Fibroblast of the aortic adventitia (primary cell): ENCODE measurements around the gene THNSL1. TPM values are rescaled to one million over a fixed set of nuclear protein-coding genes. Genes with fewer than 3 reads are reported as not detected.

Experiments used
- DNase-seq: peaks from one replicate; pipeline ENCODE4 v3.0.0-alpha.2; 2010; ENCODE audit warnings: low read depth
- H3K4me3 ChIP-seq: 2 replicates; pipeline ENCODE4 v1.5.1; 2011; ENCODE audit warnings: low read depth, mild to moderate bottlenecking, control low read depth, low read length, moderate library complexity
- total RNA-seq: library from RNA; depleted of rRNA; stranded (reverse); fragments of >200 nt; gene quantifications from 2 replicates; pipeline ENCODE4 v1.2.3, GENCODE V29; 2012; ENCODE audit warnings: low replicate concordance
- TF ChIP-seq, protein P1 (sequence below): IDR thresholded peaks from 2 replicates; pipeline ENCODE4 v1.5.1; 2011; ENCODE audit warnings: mild to moderate bottlenecking, low read length, control low read depth, inconsistent platforms; ENCODE audit not compliant: insufficient read depth

The THNSL1 gene
- total RNA-seq, 1 donor = 6.0 TPM

GRCh38 chr10:24984906-24985305 lies 31.5 kb upstream of the THNSL1 start:
- no peak overlapping the region for H3K4me3 ChIP-seq
- no peak for DNase-seq
- TF ChIP-seq, protein P1, sequence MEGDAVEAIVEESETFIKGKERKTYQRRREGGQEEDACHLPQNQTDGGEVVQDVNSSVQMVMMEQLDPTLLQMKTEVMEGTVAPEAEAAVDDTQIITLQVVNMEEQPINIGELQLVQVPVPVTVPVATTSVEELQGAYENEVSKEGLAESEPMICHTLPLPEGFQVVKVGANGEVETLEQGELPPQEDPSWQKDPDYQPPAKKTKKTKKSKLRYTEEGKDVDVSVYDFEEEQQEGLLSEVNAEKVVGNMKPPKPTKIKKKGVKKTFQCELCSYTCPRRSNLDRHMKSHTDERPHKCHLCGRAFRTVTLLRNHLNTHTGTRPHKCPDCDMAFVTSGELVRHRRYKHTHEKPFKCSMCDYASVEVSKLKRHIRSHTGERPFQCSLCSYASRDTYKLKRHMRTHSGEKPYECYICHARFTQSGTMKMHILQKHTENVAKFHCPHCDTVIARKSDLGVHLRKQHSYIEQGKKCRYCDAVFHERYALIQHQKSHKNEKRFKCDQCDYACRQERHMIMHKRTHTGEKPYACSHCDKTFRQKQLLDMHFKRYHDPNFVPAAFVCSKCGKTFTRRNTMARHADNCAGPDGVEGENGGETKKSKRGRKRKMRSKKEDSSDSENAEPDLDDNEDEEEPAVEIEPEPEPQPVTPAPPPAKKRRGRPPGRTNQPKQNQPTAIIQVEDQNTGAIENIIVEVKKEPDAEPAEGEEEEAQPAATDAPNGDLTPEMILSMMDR = no peak

GRCh38 chr10:24988831-24989640 lies 27.4 kb upstream of the THNSL1 start:
- TF ChIP-seq, protein P1 = no peak
- DNase-seq = no peak
- H3K4me3 ChIP-seq = no peak overlapping the region

DNA sequence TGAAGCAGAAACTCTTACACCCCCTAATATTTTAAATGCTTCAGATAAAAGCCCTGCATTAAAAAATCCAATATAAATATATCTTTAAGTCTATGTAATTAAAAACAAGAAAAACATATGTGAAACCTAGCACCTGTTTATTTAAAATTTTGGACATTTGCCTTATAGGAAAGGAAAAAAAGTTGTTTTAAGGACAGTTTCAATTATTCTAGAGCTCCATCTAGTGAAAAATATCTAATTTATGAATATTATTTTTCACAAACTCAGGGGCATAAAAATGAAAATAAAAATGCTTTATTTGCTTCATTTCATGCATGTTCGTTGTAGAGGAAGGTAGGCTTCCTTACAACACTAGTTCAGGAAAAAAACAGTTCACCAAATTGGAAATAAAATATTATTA lies 26.5 kb upstream of the THNSL1 start:
- TF ChIP-seq, protein P1 = no peak
- peak; percentile 46 for DNase-seq
- H3K4me3 ChIP-seq = no peak overlapping the region

GRCh38 chr10:24991298-24991697 lies 25.1 kb upstream of the THNSL1 start:
- TF ChIP-seq, protein P1 = no peak
- H3K4me3 ChIP-seq = no peak overlapping the region
- DNase-seq = no peak

GRCh38 chr10:24992512-24993133 lies 23.8 kb upstream of the THNSL1 start:
- TF ChIP-seq, protein P1 = no peak
- no peak overlapping the region for H3K4me3 ChIP-seq
- DNase-seq = no peak

DNA sequence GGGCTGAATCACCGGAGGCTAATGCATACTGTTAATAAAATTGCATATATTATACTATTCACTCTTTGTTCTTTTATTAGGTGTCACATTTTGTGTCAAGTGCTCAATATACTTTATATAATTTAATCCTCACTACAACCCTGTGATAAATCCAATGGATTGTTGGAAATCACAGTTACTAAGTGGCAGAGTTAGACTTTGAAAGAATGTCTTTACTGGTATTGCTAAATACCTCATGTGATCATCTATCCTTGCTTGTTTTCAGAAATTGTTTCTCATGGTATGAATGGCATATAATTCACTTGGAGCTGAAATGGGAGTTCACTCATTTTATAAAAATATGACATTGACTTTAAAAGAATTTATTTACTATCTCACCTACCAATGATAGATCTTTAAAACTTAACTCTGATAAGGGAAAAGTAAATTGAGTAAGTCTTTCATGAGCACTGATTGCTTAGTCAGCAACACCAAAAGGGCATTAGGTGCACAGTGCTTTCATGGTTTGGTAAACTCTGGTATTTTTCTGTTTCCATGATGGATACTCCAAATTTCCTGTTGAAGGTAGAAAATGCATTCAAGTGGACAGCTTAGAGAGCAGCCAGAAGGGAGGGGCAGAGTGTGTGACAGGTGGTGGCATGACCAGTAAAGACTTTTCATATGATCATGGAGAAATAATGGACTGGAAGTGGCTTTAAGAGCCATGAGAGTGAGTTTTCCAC lies 23.0 kb upstream of the THNSL1 start:
- TF ChIP-seq, protein P1 = no peak
- DNase-seq = no peak

More for the DNA sequence above, 23.0 kb upstream of the THNSL1 start:
- H3K4me3 ChIP-seq = no peak overlapping the region
